Measurements from ENCODE around the gene TUBB4A.
A peak's percentile ranks its signal among the peaks of the same experiment; 100 is the strongest.
"Not testable (repeated sequence)": the region's sequence is repeated elsewhere in the genome, so short reads cannot be mapped to it uniquely, and the experiment has no call there.

Gene TUBB4A

DNA sequence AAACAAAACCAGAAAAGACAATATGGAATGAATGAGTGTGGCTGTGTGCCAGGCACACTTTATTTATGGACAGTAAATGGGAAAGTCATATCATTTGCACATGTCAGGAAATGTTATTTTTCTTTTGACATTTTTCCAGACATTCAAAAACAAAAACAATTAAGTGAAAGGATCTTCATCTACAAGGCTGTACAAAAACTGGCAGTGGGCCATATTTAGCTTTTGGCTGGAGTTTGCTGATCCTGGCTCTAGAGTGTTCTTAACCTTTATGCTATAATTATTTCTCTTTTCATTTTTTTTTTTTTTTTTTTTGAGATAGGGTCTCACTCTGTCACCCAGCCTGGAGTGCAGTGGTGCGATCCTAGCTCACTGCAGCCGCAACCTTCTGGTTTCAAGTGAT, 22.2 kb upstream of the TUBB4A start:
- no peak for DNase-seq (ENCODE audit: low spot score)

DNA sequence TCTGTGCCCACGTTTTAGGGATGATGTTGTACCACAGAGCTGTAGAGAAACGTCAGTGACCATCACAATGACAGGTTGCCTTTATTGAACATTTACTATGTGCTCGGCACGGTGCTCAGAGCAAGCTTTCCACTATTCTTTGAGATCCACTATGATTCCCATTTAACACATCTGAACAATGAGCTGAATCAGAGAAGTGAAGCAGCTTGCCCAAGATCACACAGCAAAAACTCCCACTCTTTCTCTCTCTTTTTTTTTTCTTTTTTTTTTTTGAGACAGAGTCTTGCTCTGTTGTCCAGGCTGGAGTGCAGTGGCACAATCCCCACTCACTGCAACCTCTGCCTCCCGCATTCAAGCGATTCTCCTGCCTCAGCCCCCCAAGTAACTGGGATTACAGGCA, 20.6 kb upstream of the TUBB4A start:
- no peak for DNase-seq (ENCODE audit: low spot score)

DNA sequence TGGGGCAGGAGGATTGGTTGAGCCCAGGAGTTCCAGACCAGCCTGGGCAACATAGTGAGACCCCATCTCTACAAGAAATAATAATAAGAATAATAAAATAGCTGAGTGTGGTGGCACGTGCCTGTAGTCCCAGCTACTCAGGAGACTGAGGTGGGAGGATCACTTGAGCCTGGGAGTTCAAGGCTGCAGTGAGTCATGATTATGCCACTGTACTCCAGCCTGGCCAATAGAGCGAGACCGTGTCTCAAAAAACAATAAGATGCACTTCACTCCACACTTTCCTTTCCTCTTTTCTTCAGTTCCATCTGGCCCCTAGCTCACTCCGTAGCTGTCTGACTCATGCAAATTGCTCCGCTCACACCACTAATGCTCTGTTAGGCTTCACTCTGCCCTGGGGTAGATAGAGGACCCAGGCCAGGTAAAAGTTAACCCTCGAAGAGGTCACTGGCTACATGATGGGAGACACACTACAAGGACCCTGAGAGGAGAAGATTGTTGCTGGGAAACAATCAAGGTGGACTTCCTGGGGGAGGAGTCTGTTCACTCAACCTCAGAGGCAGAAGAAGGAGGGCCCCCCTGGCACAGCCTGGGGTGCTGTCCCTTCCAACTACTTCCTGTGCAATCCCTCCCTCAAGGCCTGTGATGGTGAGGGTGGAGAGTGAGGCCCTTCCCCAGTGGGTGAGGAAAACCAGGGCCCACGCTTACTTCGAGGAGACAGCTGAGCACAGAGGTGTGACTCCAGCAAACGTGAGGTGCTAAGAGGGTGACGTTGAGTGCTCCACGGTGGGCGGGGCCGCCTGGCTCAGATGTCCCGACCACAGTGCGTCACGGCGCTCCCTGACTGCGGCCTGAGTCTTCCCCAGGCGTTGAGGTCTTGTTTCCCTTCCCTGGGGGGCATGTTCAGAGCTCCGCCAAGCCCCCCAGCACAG, 19.9 kb upstream of the TUBB4A start:
- DNase-seq (ENCODE audit: low spot score): no peak

GRCh38 chr19:6519289-6519688, 17.2 kb upstream of the TUBB4A start:
- DNase-seq (ENCODE audit: low spot score): peak; percentile 84

- DNase-seq (ENCODE audit: low spot score): no peak
Measured at GRCh38 chr19:6518145-6518911, 16.2 kb upstream of the TUBB4A start.

DNA sequence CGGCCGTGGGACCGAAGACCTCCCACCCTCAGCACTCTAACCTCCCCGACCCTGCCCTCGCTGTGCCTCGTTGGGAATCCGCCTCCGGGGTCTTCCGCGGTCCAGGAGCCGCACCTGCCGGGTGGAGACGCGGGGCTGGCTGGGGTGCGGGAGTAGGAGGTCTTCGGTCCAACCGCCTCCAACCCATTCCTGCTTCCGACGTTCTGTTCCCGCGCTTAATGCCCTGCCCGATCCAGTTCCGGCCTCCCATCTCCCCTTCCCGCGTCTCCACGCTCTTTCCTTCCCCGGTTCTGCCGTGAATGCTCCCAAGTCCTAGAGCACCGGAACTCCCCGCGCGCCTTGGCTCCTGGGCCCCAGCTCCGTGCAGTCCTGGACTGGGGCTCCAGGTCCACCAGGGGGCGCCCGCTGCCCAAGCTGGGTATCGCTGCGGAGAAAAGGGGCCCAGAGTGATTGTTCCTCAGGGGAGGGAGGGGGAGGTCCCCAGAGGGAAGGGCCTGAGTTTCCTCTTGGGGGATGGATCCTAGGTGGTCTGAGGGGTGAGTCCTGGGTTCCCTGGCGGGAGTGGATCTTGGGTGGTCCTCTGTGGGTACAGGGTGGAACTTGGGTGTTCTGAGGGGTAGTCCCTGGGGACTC, 14.7 kb upstream of the TUBB4A start:
- DNase-seq (ENCODE audit: low spot score): peak; percentile 91

DNA sequence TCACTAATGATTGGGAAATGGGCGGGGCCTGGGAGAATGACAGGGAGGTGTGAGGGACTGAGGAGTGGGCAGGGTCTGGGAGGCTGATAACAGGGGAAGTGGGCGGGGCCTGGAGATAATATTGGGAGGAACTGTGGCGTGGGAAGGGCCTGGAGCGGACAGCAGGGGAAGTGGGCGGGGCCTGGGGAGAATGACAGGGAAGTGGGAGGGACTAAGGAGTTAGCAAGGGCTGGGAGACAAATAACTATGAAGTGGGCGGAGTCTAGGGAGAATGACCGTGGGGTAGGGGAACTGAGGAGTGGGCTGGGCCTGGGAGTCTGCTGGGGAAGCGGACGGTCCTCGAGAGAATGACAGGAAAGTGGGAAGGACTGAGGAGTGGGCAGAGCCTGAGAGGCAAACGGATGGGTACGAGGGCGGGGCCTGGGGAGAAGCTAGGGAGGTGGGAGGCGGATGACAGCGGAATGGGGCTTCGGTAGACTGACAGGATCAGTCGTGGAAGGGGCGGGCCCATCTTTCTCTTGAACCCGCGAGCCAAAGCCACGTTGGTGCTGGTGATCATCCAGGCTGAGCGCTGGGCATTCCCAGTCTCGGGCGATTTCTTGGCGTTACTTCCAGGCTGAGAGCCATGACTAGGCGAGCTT, 14.0 kb upstream of the TUBB4A start:
- DNase-seq (ENCODE audit: low spot score): peak; percentile 98

DNA sequence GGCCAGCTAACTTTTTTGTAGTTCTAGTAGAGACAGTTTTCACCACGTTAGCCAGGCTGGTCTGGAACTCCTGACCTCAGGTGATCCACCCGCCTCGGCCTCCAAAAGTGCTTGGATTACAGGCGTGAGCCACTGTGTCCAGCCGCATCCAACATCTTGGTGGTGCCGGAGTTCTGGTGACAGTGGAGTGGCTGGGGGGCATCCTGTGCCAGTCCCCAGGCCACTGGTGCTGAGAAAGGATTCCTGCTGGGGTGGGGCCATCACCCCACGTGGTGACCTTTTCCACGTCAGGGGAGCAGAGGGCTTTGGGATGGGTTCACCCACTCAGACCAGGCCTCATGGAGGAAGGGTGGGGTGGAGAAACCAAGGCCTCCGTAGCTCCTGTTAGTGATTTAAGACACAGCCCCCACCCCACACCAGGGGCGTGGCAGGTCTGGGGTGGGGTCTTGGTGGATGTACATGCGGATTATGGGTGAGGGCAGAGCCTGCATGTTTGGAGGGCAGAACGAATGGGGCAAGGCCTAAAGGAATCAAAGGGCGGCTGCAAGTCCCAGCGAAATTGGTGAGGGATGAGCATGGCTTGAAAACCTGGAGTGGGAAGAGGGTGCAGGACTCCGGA, 12.9 kb upstream of the TUBB4A start:
- DNase-seq (ENCODE audit: low spot score): no peak

DNA sequence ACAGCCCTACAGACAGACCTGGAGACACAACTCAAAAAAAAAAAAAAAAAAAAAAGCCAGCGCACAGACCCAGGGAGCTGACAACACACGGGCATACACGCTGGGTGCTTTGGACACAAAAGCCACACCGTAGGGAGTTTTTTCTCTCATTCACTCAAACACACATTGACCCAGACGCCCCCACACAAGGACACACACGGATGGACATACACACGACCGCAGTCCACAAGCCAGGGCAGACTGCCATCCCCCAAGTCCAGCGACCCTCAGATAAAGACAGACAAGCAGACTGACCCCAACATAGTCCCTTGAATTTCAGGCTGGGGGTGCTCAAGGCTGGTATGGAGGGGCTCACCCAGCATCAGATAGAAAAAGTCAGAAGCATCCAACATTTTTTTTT, 12.0 kb upstream of the TUBB4A start:
- DNase-seq (ENCODE audit: low spot score): no peak

GRCh38 chr19:6510618-6511017, 8.5 kb upstream of the TUBB4A start:
- DNase-seq (ENCODE audit: low spot score): no peak

- no peak for DNase-seq (ENCODE audit: low spot score)
Measured at GRCh38 chr19:6509118-6509971, 7.2 kb upstream of the TUBB4A start.

GRCh38 chr19:6508028-6508771, 6.1 kb upstream of the TUBB4A start:
- DNase-seq (ENCODE audit: low spot score): not testable (repeated sequence)

DNA sequence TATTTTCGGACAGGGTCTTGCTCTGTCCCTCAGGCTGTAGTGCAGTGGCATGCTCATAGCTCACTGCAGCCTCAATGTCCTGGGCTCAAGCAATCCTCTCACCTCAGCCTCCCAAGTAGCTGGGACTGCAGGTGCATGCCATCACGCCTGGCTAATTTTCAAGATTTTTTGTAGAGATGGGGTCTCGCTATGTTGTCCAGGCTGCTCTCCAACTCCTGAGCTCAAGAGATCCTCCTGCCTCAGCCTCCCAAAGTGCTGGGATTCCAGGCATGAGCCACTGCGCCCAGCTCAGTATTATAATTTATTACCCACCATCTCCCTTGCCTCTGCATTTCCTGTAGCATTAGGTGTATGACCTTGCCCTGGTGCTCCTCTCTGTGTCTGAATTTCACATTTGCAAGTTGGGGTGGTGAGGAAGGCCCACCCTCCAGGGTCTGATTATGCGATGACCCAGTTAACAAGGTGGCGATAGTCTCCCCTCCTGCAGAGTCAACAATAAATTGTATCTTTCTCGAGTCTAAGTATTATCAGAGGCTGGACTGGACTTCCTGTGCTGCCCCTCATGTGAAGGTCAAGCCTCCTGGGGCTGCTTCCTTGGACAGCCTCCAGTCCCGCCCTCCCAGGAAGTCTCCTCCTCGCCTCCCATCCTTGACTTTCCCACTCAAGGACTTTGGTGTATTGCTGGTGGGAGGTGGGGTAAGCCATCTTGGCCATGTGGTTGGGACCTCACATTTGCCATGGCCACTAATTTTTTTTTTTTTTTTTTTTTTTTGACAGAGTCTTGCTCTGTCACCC, 1.5 kb upstream of the TUBB4A start:
- DNase-seq (ENCODE audit: low spot score): no peak

DNA sequence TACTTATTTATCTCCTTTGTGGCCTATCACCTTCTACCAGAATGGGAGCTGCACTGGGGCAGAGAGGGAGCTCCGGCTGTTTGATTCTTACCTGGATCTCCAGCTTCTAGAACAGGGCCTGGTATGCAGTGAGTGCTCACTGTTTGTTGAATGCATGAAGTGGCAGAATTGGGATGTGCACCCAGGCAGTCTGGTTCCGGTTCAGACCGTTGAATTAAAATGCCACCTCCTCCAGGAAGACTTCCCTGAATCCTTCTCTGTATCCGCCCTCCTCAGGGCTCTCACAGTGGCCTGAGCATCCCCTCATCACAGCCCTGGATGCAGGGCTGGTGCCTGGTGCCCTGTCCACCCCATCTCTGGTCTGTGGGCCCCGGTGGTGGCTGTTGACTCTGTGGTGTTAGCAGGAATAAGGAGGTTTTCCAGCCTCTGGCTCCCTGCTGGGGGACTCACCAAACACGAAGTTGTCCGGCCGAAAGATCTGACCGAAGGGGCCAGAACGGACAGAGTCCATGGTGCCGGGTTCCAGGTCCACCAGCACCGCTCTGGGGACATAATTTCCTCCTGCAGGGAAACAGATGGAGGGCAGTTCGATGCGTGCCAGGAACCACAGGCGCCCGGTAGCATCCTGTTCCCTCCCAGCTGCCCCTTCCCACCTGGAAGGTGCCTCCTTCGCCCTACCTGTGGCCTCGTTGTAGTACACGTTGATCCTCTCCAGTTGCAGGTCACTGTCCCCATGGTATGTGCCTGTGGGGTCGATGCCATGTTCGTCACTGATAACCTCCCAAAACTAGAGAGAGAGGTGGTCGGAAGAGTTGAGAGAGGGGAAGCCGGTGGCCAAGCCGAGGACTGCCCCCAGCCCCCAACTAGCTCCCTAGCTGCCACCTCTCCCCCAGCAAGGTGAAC, 1.0 kb downstream of the TUBB4A start:
- DNase-seq (ENCODE audit: low spot score): no peak

- no peak for DNase-seq (ENCODE audit: low spot score)
Measured at GRCh38 chr19:6499052-6499790, 2.9 kb downstream of the TUBB4A start.

GRCh38 chr19:6498294-6499036, 3.6 kb downstream of the TUBB4A start:
- DNase-seq (ENCODE audit: low spot score): no peak

DNA sequence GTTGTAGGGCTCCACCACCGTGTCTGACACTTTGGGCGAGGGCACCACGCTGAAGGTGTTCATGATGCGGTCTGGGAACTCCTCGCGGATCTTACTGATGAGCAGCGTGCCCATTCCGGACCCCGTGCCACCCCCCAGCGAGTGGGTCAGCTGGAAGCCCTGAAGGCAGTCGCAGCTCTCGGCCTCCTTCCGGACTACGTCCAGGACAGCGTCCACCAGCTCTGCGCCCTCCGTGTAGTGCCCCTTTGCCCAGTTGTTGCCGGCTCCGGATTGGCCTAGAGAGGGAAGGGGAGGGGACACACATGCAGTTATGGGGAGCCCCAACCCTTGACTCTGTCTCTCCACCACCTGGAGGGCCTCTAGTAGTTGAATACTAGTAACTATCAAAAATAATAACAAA, 6.2 kb downstream of the TUBB4A start:
- DNase-seq (ENCODE audit: low spot score): no peak
